ENCODE results near the gene TRIO.

TRIO gene

GRCh38 chr5:14302330-14302729, 159.2 kb downstream of the TRIO start:
- ChIA-PET CTCF (no interaction called here), POLR2A (no interaction called here)
- TF ChIP-seq FOXA1 (IDR thresholded peaks at IDR 0.05) (no peak), NFRKB (IDR thresholded peaks at IDR 0.05) (no peak)
- no peak for DNase-seq (ENCODE audit: extremely low spot score)

DNA sequence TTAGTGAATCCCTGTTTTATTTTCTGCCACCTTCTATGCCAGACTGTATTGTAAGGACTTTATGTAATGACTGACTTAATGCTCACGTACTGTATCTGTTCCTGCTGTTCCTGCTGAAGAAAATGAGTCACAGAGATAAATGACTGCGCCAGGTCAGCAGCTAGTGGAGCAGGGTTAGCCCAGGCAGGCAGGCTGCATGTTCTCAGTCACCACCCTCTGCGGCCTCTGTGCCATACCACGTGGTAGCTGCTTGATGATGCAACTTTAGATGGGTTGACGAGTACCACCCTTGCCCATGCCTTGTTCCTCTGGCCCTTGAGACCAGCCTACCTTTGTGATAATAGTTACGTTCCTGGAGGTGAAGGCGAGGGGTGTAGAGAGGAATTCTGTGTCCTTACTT, 161.9 kb downstream of the TRIO start:
- ChIA-PET POLR2A (no interaction called here), CTCF (no interaction called here)
- no peak for TF ChIP-seq NFRKB (IDR thresholded peaks at IDR 0.05)
- no peak for TF ChIP-seq ZNF384 (IDR thresholded peaks at IDR 0.05)
- TF ChIP-seq ARNT (IDR thresholded peaks at IDR 0.05), result no peak
- no peak for TF ChIP-seq TARDBP (IDR thresholded peaks at IDR 0.05)
- TF ChIP-seq FOXK2 (IDR thresholded peaks at IDR 0.05), result no peak
- TF ChIP-seq L3MBTL2 (conservative IDR thresholded peaks at IDR 0.05), result no peak
- TF ChIP-seq CTBP1 (IDR thresholded peaks at IDR 0.05; ENCODE audit: borderline replicate concordance), result no peak
- no peak for TF ChIP-seq SUZ12 (IDR thresholded peaks at IDR 0.05)
- no peak for TF ChIP-seq ELF4 (IDR thresholded peaks at IDR 0.05)
- TF ChIP-seq HDGF (IDR thresholded peaks at IDR 0.05; ENCODE audit: borderline replicate concordance), result no peak
- no peak for TF ChIP-seq LEF1 (IDR thresholded peaks at IDR 0.05; ENCODE audit: borderline replicate concordance)
- TF ChIP-seq SP1 (IDR thresholded peaks at IDR 0.05), result no peak
- TF ChIP-seq PKNOX1 (IDR thresholded peaks at IDR 0.05), result no peak
- TF ChIP-seq FOXM1 (IDR thresholded peaks at IDR 0.05; ENCODE audit: borderline replicate concordance), result no peak
- TF ChIP-seq FOXA1 (IDR thresholded peaks at IDR 0.05), result no peak
- no peak for TF ChIP-seq BHLHE40 (IDR thresholded peaks at IDR 0.05; ENCODE audit: borderline replicate concordance)
- no peak for DNase-seq (ENCODE audit: extremely low spot score)

DNA sequence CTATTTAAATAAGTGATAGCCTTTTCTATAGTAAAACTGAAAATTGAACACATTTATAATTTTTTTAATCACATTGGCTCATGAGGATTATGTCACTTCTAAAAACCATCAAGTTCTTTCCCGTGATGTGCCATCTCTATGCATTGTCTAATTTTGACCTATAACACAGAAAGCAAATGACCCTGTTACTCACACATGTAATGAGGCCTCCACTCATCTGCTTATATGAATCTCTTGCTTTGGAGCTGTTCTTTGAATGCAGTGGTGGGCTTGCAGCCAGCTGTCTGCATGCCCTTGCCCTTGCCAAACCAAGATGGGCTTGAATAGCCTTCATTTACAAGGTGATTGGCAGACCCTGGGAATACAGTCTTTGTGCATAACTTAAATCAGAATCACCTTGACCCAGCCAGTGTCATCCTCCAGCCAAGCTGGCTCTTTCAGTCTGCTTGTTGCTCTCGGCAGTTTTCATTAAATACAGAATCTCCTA, 163.2 kb downstream of the TRIO start:
- POLR2A ChIA-PET, result no interaction called here
- DNase-seq (ENCODE audit: extremely low spot score), result no peak
- CTCF ChIA-PET, result no interaction called here
- TF ChIP-seq FOXA1 (IDR thresholded peaks at IDR 0.05) (no peak), LEF1 (IDR thresholded peaks at IDR 0.05; ENCODE audit: borderline replicate concordance) (no peak), NFRKB (IDR thresholded peaks at IDR 0.05) (no peak), PKNOX1 (IDR thresholded peaks at IDR 0.05) (no peak), TARDBP (IDR thresholded peaks at IDR 0.05) (no peak), ARNT (IDR thresholded peaks at IDR 0.05) (no peak), HDGF (IDR thresholded peaks at IDR 0.05; ENCODE audit: borderline replicate concordance) (no peak), CTBP1 (IDR thresholded peaks at IDR 0.05; ENCODE audit: borderline replicate concordance) (no peak), FOXK2 (IDR thresholded peaks at IDR 0.05) (no peak), BHLHE40 (IDR thresholded peaks at IDR 0.05; ENCODE audit: borderline replicate concordance) (no peak), ZNF384 (IDR thresholded peaks at IDR 0.05) (no peak), L3MBTL2 (conservative IDR thresholded peaks at IDR 0.05) (no peak), SUZ12 (IDR thresholded peaks at IDR 0.05) (no peak), SP1 (IDR thresholded peaks at IDR 0.05) (no peak), FOXM1 (IDR thresholded peaks at IDR 0.05; ENCODE audit: borderline replicate concordance) (no peak)

DNA sequence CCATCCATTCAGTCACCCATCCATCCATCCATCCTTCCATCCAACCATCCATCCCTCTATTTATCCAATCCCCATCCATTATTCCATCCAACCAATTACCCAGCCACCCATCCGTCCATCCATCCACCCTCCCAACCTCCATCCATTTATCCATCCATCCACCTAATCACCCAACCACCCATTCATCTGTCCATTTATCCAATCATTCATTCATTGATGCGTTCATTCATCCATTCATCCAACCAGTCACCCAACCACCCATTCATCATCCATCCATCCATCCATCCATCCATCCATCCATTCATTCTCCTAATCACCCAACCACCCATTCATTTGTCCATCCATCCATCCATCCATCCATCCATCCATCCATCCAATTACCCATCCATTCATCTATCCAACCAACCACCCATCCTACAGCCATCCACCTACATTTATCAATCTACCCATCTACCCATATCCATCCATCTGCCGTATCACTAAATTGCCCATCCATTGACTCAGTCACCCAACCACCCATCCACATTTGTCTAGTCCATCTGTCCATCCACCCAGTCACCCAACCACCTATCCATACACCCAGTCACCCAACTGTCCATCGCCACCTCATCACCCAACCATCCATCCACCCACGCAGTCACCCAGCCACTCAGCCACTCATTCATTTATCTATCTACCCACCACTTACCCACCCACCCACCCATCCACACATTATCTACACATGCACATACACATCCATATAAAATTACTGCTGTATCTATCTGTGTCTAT, 165.4 kb downstream of the TRIO start:
- TF ChIP-seq TARDBP (IDR thresholded peaks at IDR 0.05), result no peak
- no peak for TF ChIP-seq ELF4 (IDR thresholded peaks at IDR 0.05)
- no peak for TF ChIP-seq FOXK2 (IDR thresholded peaks at IDR 0.05)
- TF ChIP-seq SUZ12 (IDR thresholded peaks at IDR 0.05), result no peak
- no peak for TF ChIP-seq LEF1 (IDR thresholded peaks at IDR 0.05; ENCODE audit: borderline replicate concordance)
- TF ChIP-seq CTBP1 (IDR thresholded peaks at IDR 0.05; ENCODE audit: borderline replicate concordance), result no peak
- TF ChIP-seq FOXA1 (IDR thresholded peaks at IDR 0.05), result no peak
- no peak for TF ChIP-seq ZNF384 (IDR thresholded peaks at IDR 0.05)
- TF ChIP-seq FOXM1 (IDR thresholded peaks at IDR 0.05; ENCODE audit: borderline replicate concordance), result no peak
- CTCF ChIA-PET, result no interaction called here
- POLR2A ChIA-PET, result no interaction called here
- DNase-seq (ENCODE audit: extremely low spot score), result no peak

- TF ChIP-seq SUZ12 (IDR thresholded peaks at IDR 0.05) (no peak), ELF4 (IDR thresholded peaks at IDR 0.05) (no peak), ZNF384 (IDR thresholded peaks at IDR 0.05) (no peak), HDGF (IDR thresholded peaks at IDR 0.05; ENCODE audit: borderline replicate concordance) (no peak), BHLHE40 (IDR thresholded peaks at IDR 0.05; ENCODE audit: borderline replicate concordance) (no peak), TARDBP (IDR thresholded peaks at IDR 0.05) (no peak), FOXA1 (IDR thresholded peaks at IDR 0.05) (no peak), L3MBTL2 (conservative IDR thresholded peaks at IDR 0.05) (no peak), FOXK2 (IDR thresholded peaks at IDR 0.05) (no peak), ARNT (IDR thresholded peaks at IDR 0.05) (no peak), SP1 (IDR thresholded peaks at IDR 0.05) (no peak)
- DNase-seq (ENCODE audit: extremely low spot score), result no peak
- CTCF ChIA-PET, result no interaction called here
- POLR2A ChIA-PET, result no interaction called here
Measured at GRCh38 chr5:14309199-14309598, 166.1 kb downstream of the TRIO start.

DNA sequence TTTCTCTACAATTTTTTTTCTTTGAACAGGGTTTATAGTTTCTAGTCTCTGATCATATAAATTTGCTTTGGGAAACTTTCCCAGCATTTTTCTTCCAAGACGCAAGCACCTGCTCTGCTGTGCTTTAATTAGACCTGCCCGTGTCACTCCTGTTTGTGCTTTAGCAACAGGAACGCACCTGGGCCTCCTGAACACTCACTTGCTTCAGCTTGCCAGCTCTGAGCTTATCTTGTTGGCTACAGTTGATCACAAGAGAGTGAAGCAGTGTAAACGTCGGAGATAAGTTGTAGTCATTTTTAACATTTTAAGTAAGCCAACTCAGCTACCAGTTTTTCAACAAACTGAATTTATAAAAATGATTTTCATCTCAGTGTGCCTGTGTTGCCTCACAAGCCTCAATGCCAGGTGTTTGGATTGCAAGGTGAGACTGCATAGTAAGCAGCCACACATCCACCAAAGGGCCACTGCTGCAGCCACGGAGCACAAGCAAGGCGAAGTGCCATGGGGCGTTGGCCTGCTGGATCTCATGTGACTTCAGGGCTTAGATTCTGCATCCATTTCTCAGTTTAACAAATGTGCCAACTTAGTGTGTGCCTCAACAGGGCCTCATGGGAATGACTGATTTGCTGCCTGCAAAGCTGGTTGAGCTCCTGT, 166.9 kb downstream of the TRIO start:
- ChIA-PET CTCF (no interaction called here), POLR2A (no interaction called here)
- DNase-seq (ENCODE audit: extremely low spot score), result no peak
- no peak for TF ChIP-seq NFRKB (IDR thresholded peaks at IDR 0.05)

GRCh38 chr5:14310901-14311300, 167.8 kb downstream of the TRIO start:
- POLR2A ChIA-PET, result no interaction called here
- CTCF ChIA-PET, result no interaction called here
- TF ChIP-seq PKNOX1 (IDR thresholded peaks at IDR 0.05) (no peak), LEF1 (IDR thresholded peaks at IDR 0.05; ENCODE audit: borderline replicate concordance) (no peak), FOXA1 (IDR thresholded peaks at IDR 0.05) (no peak), SP1 (IDR thresholded peaks at IDR 0.05) (no peak), FOXM1 (IDR thresholded peaks at IDR 0.05; ENCODE audit: borderline replicate concordance) (no peak), ZNF384 (IDR thresholded peaks at IDR 0.05) (no peak), NFRKB (IDR thresholded peaks at IDR 0.05) (no peak), CTBP1 (IDR thresholded peaks at IDR 0.05; ENCODE audit: borderline replicate concordance) (no peak), HDGF (IDR thresholded peaks at IDR 0.05; ENCODE audit: borderline replicate concordance) (no peak), ELF4 (IDR thresholded peaks at IDR 0.05) (no peak), BHLHE40 (IDR thresholded peaks at IDR 0.05; ENCODE audit: borderline replicate concordance) (no peak)
- no peak for DNase-seq (ENCODE audit: extremely low spot score)
